ENCODE data around the gene PARD3.

The PARD3 gene

DNA sequence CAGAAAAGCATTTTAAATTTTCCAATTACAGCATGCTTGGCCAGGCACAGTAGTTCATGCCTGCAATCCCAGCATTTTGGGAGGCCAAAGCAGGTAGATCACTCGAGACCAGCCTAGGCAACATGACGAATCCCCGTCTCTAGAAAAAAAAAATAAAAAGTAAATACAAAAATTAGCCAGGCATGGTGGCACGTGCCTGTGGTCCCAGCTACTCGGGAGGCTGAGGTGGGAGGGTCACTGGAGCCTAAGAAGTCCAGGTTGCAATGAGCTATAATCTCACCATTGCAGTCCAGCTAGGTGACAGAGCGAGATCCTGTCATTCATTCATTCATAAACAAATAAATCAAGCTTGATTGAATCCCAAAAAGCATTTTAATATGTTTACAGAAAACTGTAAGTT lies 234.9 kb downstream of the PARD3 start:
- no peak for DNase-seq (ENCODE audit: low read depth)

DNA sequence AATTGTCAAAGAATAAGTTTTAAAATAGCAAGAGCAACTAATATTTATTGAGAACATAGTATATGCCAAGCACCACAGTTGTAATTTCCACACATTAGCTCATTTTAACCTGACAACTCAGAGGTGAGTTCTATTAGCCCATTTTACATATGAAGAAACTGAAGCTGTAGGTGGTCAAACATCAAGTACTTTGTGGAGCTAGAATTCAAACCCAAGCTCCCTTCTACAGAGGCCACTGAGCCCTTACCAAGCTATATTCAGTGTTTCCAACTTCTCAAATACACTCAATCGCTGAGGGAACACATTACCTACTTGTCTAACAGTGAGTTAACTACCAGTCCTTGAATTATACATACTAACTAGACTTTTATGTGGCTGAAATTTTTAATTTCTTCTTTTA lies 236.6 kb downstream of the PARD3 start:
- DNase-seq (ENCODE audit: low read depth) = no peak

DNA sequence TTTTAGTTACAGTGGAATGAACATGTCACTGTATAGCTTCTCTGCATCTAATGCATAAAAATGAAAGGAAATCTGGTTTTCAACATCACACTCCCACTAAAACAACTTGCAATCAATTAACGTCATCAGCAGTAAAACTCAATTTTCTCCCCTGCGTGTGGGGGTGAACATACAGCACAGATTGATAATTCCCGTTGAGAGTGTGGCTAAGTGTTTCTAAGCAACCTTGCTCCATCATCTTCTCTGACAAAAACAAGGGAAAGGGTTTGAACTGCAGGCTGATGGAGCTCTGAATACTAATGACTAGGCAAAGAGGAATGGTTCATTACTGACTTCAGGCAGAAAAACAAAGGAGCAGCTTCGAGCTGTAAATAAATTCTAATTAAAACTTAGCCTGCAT lies 238.3 kb downstream of the PARD3 start:
- DNase-seq (ENCODE audit: low read depth) = peak; percentile 10

DNA sequence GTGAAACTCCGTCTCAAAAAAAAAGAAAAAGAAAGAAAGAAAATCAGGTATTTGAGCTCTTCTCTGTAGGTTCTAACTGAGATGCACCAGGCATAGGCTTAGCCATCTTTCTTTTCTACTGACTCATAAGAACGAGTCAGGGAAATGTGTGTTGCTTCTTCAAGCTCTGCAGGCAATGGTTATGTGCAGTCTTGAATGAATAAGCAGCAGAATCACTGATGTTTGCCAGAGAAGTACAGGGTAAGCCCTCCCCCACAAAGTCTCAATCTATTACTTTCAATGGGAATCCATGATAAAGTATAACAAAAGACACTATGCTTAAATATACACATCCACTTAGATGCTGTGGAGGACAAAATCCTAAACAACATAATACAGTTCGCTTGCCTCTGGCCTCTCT lies 239.2 kb downstream of the PARD3 start:
- peak; percentile 43 for DNase-seq (ENCODE audit: low read depth)

DNA sequence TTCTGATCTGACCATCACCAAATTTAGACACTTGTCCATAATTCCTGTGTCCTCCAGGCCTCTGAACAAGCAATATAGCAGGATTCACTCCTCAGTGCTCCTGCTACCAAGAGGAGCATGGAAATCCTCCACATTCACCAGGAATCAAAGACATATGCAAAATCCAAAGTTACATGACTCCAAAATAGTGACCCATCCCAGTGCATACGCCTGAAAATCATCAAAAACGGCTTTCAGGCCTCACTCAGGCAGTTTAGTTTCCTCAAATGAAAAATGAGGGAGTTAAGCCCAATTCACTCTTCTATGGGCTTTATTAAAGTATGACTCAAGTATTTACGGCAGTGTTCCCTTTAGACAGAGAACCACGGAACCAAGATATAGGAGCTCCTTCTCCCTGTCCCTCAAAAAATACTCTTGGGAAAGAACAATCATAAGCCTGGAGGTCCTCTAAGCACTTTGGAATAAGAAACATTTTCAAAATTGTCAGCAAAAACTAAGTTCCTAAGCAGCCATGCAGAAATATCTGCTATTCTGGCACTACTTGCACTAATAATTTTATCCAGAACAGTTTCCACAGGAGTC lies 240.7 kb downstream of the PARD3 start:
- no peak for DNase-seq (ENCODE audit: low read depth)

DNA sequence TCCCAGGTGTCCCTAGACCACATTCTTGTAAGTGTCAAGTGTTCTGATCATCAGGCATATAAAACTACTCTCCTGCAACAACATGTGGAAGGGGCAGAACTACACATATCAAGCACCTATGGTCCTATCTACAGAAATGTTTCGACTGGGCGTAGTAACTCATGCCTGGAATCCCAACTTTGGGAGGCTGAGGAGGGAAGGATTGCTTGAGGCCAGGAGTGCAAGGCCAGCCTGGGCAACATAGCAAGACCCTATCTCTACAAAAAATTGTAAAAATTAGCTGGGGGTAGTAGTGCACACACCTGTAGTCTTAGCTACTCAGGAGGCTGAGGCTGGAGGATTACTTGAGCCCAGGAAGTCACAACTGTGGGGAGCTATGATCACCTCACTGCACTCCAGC lies 244.2 kb downstream of the PARD3 start:
- no peak for DNase-seq (ENCODE audit: low read depth)

DNA sequence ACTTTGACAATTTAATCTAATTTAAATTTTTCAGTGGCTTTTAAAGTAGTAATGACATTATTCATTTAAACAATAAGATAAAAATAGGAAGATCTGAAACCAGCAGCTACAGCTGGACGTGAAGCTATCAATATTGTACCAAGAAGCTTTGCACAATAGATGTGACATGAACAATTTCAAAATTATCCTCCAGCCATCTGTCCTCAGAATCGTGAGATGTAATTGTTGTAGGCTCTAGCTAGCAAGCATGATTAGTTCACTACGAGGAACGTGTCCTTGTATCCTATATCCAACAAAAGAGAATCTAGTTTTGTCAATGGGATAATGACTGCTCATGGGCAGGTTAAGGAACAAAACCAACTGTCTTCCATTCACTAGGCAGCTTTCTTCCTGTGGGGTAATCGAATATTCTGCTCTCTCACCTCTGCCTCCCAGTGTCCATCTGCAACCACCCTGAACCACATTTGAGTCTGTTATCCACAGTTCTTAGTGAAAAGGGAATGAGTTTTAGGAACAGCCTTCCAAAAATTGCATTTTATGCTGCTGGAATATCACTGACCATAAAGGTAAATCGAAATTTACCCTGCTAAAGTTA lies 247.3 kb downstream of the PARD3 start:
- DNase-seq (ENCODE audit: low read depth) = no peak

DNA sequence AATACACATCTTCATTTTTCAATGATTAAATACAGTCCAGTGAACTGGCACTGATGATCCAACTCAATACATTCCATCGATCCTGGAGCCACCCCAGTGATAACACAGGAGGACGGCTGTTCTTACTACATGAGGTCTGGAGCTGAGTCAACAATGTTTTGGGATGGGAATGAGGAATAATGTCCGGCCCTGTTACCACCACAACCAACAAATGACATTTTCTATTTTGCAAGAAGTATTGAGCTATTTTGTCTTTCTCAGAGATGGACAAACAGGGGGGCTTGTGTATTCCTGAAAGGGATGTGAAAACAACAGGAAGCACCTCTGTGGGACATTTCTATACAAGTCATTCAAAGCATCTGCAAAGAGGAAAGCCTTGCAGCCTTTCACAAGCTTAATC lies 249.2 kb downstream of the PARD3 start:
- DNase-seq (ENCODE audit: low read depth) = peak; percentile 62

DNA sequence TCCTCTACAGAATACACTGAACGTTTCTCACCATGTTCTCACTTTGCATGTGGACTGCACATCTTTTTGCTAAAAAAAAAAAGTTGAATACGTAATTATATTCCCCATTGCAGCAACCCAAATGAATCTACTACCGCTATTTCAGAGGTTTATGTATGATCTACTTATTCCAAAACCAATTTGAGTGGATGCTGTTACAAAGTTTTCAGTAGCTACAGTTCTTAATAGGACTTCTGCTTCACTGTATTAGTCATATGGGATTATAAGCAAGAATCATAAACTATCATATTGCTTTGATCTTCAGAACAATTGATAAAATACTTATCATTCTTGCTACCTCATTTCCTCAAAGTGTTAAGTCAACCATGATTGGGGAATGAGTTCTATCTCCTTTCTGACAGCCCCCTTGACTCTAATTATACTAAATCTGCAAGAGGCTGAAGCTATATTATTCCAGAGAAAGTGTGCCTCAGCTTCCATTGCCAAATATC lies 257.0 kb downstream of the PARD3 start:
- DNase-seq (ENCODE audit: low read depth) = no peak

DNA sequence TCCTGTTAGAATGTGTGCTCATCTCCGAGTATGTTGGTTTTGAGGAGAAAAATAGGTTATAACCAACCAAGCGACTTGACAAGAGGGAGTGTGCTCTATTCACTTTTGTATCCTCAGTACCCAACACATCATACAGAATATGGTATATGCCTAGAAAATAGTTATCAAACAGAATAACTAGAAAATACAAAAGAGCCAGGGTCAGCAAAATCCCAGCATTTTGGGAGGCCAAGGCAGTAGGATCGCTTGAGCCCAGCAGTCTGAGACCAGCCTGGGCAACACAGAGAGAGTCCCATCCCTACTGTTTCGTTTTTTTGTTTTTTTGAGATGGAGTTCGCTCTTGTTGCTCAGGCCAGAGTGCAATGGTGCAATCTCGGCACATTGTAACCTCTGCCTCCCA lies 257.9 kb downstream of the PARD3 start:
- no peak for DNase-seq (ENCODE audit: low read depth)

DNA sequence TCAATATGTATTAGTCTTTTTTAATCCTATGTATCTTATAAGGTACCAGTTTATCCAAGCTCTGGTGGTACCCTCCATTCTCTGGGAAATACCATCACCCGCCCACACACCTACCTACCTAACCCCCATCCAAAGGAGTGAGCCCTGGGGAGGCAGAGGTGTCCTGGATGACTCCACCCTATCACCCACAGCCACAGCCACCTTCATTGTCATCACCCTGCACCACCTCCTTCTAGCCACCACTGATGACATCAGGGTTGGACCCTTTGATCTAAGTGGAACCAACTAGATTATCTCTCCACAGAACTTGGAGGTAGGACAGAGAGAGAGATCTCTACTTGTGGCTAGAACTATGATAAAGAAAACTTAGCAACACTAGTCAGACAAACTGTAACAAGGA lies 259.4 kb downstream of the PARD3 start:
- no peak for DNase-seq (ENCODE audit: low read depth)

DNA sequence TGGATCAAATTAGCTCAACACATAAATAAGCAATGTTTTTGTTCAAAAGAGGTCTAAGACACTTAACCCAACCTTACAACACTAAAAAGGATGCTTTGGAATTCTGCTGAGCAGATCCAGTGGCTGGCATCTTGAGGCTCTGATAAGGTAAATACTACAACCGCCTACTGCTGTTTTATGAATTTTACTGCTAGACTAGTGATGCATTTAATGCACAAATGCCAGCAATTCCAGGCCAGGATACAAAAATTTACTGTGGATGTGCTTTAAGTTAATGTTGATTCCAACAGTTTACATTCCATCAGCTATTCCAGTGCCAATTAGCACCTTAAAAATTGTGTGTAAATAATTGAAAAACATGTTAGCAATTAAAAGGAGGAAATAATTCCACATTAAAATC lies 261.3 kb downstream of the PARD3 start:
- DNase-seq (ENCODE audit: low read depth) = peak; percentile 24

DNA sequence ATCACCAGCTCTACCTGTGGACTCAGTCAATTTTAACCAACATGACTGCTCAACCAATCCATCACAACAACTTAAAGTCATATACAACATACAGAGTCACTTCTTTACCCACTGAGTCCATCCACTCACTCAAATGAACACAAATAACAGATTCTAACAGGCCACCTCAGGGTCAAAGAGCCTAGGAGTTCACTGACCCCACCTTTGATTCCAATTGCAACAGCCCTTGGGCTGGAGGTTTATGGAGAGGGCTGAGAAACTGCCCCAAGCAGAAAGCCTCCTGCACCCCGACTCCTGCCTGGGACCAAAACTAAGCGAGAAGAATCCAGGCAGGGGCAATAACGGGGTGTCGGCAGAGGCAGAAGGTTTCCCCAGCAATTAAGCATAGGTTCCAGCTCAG lies 263.8 kb downstream of the PARD3 start:
- DNase-seq (ENCODE audit: low read depth) = no peak

DNA sequence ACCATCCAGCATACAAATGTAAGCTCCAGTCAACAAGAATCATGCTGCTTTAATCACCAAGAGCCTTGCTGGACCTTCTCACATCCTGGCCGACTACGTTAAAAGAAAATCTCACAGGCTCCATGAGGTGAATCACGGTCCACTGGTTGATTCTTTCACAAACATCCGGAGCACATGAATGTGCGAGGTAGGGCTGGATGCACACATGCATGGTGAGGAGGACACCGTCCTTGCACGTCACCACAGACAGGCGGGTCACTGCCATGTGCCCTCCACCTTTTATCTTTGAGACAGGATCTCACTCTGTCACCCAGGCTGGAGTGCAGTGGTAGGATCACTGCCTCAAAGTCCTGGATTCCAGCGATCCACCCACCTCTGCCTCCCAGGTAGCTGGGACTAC lies 265.1 kb downstream of the PARD3 start:
- DNase-seq (ENCODE audit: low read depth) = no peak

DNA sequence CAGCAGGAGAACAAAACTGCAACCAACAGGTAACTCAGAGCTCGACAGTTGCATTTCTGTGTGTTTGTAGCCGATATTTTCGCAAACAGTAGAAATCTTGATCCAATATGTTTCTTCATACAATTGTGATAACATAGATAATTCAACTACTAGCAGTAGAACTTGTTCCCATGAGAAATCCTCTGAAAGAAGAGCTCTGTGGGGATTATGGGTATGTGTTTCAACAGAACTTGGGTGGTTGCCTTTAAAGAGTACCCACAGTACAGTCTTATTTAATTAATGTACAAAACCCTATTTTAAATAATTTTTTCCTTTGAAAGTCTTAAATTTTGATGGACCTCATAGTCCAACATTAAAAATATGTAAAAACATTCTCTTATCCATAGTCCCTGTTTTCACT lies 266.1 kb downstream of the PARD3 start:
- DNase-seq (ENCODE audit: low read depth) = no peak

DNA sequence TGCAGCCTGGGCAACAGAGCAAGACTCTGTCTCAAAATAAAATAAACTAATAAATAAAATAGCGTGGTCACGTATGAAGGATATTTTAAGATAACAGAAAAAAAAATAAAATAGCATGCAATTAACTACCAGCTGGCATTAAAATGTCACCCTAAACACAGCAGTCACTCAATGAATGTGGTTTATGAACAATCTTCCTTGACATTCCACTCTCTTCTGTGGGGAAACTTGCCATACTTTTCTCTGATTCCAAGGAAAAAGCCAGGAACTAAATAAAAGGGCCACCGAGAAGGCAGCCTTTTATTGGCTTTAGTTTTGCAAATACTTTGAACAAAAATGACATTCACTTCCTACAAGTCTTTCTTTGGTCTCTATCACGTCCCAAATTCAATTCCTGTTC lies 266.6 kb downstream of the PARD3 start:
- peak; percentile 61 for DNase-seq (ENCODE audit: low read depth)

DNA sequence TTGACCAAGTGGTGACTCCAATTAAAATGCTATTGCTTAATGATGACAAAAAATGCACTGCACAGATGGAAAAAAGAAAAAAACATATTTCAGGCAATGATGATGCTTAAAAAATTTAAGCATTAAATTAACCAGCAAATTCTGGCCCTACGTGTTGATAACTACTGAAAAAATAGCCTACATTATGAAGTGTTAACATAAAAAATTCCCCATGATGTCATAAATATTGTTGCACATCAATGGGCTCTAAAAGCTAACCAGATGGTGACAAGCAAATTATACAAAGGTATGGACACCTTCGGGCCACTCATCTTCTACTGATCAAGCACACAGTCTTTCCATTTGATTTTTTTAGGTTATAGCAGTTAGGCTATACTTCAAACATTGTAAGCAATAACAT lies 267.4 kb downstream of the PARD3 start:
- no peak for DNase-seq (ENCODE audit: low read depth)

DNA sequence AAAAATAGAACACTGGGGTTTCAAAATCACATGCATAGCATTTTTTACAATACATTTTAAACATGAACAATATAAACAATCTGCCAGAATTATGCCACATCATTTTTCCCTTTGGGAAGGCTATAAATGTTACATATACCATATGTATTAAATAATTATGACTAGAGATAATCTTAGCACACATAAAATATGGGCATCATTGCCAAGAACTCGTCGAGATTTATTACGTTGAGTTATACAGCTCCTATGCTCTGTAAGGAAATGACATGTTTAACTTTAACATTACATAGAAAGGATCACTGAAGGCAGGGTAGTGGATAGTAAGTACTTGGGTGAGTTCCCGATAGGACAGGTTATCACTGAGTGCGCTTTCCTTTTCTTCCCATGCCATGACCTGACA lies 267.8 kb downstream of the PARD3 start:
- DNase-seq (ENCODE audit: low read depth) = peak; percentile 57

DNA sequence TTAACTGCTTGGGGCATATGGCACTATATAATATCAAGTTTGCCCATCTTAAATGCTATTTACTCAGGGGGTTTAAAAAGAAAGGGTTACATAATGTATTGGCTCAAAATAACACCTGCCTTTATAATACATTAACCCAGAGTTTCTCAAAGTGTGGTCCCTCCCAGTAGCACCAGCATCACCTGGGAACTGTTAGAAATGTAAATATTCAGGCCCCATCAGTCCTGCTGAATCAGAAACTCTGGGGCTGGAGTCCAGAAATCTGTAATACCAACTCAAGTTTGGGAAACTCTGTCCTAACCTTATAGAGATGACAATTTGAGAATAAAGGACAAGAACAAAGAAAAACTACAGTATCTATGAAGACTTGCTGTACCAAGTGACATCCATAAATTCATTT lies 270.7 kb downstream of the PARD3 start:
- DNase-seq (ENCODE audit: low read depth) = no peak

DNA sequence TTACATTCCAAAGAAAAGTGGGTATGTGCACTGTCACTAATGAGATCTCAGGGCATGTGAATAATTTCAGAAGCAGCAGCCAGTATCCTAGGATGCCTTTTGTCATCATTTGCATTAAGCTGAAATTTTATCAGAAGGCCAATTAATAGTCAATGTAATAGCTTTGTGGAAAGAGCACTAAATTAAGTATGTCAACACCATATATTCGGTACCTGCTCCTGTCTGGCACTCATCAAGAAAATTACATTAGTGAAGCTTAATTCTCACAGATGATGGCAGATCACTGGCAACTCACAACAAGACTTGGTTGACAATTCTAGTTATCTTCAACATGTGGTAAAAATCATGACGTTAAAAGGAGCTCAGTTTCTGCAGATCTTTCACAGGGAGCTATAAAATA lies 271.4 kb downstream of the PARD3 start:
- DNase-seq (ENCODE audit: low read depth) = no peak

DNA sequence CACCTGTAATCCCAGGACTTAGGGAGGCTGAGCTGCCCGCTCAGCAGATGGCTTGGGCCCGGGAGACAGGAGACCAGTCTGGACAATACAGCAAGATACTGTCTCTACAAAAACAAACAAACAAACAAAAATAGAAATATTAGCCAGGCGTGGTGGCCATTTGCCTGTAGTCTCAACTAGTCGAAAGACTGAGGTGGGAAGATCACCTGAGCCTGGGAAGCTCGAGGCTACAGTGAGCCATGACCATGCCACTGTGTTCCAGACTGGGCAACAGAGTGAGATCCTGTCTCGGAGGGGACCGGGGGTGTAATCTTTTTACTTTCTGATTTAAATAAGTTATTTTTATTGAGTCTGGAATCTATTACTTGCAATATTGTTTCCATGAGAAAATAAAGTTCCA lies 274.6 kb downstream of the PARD3 start:
- DNase-seq (ENCODE audit: low read depth) = no peak

DNA sequence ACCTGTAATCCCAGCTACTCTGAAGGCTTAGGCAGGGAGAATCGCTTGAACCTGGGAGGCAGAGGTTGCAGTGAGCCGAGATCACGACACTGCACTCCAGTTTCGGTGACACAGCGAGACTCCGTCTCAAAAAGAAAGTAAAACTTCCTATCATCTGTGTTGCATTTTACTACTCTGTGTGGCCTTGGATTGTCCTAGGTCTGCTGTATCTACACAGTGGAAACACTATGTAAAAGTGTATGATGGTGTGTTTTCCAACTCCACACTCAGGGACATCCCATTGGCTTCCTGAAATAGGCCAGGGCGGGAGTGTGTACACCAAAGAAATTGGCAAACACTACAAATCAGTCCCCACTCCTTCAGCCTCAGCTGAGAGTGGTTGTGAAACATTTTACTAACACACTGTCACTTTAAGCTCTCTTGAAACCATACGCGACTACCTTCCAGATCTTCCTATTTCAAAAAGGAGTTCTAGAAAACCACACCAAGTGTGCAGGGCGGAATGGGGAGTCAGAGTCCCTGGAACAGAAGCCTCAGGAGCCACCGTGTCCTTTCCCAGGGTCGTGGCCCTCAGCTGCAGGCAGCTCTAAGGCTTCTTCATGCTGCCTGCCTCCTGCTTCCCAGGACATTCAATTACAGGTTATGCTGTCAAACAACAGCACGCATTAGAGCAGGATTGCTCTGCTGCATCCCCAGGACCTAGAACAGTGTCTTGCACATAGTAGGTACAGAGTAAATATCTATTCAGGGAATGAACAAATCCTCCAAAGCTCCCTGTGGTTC lies 275.4 kb downstream of the PARD3 start:
- DNase-seq (ENCODE audit: low read depth) = peak; percentile 56

DNA sequence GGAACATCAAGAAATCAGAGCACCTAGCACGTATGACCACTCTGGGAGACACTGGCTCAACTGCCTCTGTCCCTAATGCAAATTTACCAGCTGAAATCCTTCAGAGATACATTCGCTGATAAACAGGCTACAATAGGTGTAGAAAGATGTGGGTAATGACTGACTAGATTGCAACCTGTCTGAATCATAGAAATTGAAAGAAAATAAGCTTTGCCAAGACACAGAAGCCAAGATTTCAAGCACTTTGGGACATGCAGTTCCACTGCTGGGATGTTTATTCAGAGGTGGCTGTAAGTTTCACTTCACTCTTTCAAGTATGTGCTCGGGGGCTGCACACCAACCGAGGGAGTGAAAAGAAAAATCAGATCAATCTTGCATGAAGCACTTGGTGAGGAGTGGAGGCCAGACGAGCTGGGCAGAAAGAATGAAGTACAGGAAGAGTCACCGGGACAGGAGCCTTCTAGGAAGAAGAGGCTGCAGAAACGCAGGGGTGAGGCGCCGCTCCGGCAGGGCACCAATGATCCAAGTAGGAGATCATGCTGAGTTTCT lies 276.7 kb downstream of the PARD3 start:
- no peak for DNase-seq (ENCODE audit: low read depth)

All from EH (cell line).